GM21737 (cell line): ENCODE measurements around the gene GPR162.

Source experiments
- ATAC-seq: cut with Tn5 transposase; IDR thresholded peaks from one replicate; pipeline ENCODE4 v1.9.1; 2021; ENCODE audit warnings: mild to moderate bottlenecking, moderate library complexity; ENCODE audit not compliant: unreplicated experiment

Gene GPR162

DNA sequence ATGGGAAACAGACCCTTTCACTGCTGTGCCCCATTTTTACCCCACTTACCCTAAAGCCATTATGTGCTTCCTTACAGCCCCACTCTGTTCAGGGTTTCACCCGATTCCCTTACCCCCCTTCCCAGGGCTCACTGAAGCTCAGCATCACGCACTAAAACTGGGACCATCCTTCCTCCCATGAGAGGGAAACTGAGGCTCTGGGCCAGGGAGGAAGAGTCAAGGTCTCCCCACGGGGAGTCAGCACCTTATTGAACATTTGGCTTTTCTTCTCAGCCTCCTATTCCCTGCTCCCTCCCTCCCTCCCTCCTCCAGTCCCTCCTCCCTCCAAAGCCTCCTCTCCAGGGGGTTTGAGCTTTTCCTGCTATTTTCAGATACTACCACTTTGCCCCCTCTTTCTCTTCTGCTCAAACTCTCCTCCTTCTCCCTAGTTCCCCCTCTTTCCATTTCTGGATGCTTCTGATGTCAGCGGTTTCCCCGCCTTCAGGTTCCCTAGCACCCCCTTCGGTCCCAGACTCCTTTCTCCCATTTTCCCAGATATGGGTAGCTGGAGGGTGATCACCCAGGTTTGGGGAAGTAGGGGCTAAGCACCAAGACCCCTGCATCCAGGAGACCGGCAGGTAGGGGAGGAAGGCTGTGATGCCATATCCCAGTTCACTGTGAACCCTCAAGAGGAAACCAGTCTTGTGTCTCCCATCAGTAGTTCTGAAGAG is 960 bp downstream of the GPR162 start:
- no peak for ATAC-seq

DNA sequence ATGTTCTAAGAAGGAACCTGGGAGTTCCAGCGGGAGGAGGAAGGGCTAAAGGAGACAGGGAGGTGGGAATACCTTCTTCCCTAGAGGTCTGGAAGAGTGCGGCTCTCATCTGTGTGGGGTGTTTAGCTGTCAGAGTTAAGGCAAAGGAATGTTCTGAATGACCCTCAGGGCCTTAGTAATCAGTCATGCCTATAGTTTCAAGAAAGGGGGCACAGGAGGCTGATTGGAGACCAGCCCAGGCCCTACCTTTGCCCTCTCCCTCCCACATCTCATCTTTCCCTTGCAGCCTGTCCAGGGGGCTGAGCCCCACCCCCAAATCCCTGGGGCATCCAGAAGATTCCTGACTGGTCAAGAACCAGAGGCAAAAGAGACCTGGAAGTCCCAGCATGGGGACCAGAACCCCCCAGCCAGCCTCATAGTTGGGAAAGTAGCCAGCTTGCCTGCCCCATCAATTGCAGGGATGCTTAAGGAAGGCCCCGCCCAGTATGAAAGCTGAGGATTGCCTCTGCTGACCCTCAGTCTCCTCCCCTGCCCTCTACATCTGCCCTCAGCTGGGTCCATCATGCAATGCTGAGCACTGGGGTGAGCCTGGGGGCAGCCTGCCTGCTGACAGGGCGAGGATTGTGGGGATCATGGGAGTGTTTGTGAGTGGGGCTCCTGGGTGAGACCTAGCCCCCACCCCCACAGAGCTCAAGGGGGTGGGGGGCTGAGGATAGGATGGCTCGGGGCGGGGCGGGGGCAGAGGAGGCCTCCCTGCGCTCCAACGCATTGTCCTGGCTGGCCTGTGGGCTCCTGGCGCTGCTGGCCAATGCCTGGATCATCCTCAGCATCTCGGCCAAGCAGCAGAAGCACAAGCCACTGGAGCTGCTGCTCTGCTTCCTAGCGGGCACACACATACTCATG is 1.8 kb downstream of the GPR162 start:
- no peak for ATAC-seq

DNA sequence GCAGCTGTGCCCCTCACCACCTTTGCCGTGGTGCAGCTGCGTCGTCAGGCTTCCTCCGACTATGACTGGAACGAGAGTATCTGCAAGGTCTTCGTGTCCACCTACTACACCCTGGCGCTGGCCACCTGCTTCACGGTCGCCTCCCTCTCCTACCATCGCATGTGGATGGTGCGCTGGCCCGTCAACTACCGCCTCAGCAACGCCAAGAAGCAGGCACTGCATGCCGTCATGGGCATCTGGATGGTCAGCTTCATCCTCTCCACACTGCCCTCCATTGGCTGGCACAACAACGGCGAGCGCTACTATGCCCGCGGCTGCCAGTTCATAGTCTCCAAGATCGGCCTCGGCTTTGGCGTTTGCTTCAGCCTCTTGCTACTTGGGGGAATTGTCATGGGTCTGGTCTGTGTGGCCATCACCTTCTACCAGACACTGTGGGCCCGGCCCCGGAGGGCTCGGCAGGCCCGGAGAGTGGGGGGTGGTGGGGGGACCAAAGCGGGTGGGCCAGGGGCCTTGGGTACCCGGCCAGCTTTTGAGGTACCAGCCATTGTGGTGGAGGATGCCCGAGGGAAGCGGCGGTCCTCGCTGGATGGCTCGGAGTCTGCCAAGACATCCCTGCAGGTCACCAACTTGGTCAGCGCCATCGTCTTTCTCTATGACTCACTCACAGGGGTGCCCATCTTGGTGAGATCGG is 2.6 kb downstream of the GPR162 start:
- ATAC-seq, result no peak

DNA sequence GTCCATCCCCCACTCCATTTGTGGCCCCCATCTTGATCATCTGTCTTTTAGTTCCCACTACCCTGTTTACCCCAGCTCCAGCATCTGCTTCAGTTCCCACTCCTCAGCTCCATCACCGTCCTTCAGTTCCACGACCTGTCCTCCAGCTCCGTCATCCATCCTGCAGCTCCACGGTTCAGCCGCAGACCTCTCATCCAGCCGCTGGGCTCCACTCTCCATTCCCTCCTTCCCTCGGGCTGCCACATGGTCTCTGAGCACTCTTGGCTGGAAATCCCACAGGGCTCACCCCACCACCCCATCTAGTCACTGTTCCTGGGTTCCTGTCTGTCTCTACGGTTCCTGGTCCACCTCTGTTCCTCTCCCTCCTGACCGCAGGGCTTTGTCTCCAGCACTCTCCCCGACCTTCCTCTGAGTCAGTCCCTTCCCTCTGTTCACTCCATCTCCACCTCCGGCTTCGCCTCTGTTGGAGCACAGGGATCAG is 3.3 kb downstream of the GPR162 start:
- ATAC-seq, result no peak

DNA sequence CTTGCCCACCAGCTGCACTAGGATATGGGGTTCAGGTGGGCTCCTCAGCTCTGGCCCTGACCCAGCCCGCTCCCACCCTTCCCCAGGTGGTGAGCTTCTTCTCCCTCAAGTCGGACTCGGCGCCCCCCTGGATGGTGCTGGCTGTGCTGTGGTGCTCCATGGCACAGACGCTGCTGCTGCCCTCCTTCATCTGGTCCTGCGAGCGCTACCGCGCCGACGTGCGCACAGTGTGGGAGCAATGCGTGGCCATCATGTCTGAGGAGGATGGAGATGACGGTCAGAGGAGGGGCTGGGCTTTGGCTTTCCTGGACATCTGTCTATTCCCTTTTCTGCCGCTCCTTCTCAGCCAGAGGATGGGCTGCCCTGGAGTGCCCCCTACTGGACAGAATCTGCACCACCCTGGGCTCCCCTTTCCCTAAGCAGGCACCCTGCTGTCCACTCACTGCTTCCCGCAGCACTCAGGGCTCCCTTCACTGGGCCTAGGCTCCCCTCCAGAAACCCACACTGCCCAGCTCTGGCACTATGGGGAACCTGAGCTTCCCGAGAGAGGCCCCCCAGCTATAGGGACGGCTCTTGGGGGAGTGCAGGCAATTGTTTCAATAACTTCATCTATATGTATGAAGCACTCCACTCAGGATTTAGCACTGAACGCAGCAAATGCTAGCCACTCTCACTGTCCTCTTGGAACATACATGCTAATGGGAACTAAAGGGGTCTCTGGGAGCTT is 3.9 kb downstream of the GPR162 start:
- ATAC-seq, result no peak

DNA sequence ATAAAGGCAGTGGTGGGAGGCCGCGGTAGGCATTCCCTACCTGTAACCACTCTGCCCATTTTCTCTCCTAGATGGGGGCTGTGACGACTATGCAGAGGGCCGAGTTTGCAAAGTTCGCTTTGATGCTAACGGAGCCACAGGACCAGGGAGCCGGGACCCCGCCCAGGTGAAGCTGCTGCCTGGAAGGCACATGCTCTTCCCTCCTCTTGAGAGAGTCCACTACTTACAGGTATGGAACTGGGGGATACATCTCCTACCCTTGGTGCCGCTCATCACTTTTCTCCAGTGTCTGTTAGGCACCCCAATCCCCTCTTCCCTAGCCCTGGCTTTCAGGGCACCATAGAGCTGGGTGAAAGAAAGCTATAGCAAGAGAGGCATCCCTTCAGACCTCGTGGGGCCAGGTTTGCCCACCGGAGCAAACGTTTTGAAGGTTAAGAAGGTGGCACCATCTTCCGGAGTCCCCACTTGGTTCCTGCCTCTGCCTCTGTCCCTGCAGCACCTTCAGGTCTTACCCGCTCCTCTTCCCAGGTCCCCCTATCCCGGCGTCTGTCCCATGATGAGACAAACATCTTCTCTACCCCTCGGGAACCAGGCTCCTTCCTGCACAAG is 4.6 kb downstream of the GPR162 start:
- ATAC-seq, result no peak

DNA sequence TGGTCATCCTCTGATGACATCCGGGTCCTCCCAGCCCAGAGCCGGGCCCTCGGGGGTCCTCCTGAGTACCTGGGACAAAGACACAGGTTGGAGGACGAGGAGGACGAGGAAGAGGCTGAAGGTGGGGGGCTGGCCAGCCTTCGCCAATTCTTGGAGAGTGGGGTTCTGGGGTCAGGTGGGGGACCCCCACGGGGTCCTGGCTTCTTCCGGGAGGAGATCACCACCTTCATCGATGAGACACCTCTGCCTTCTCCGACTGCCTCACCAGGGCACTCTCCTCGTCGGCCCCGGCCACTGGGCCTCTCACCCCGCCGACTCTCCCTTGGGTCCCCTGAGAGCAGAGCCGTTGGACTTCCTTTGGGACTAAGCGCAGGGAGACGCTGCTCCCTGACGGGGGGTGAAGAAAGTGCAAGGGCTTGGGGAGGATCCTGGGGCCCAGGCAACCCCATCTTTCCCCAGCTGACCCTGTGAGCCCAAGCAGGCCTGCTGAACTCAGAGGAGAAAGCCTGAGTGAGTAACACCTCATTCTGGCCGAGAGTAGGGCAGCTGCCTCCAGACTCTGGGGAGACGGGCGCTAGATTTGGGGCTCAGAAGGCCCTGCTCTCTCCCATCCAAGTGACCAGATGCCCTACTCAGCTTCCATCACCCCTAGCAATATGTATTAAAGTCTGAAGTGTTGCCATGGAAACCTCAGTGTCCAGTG is 5.3 kb downstream of the GPR162 start:
- no peak for ATAC-seq

DNA sequence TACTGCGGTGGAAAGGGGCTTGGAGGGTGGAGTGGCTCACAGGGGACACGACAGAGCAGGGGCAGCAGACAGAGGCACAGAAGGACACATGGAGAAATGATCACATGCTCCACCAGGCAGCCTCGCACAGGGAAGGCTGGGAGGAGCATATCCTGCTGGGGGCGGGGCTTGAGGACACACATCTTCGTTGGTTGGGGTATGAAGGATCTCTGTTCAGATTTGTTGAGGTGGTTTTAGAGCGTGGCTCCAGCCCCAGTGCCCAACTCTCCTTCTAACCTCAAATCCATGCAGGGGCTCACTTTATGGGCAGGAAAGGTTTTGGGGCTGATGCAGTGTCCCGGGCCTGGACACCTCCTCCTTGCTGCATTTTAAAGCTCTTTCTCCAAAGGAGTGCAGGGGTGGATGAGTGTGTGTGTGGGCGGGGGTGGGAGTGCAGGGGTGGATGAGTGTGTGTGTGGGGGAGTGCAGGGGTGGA is 5.9 kb downstream of the GPR162 start:
- no peak for ATAC-seq

DNA sequence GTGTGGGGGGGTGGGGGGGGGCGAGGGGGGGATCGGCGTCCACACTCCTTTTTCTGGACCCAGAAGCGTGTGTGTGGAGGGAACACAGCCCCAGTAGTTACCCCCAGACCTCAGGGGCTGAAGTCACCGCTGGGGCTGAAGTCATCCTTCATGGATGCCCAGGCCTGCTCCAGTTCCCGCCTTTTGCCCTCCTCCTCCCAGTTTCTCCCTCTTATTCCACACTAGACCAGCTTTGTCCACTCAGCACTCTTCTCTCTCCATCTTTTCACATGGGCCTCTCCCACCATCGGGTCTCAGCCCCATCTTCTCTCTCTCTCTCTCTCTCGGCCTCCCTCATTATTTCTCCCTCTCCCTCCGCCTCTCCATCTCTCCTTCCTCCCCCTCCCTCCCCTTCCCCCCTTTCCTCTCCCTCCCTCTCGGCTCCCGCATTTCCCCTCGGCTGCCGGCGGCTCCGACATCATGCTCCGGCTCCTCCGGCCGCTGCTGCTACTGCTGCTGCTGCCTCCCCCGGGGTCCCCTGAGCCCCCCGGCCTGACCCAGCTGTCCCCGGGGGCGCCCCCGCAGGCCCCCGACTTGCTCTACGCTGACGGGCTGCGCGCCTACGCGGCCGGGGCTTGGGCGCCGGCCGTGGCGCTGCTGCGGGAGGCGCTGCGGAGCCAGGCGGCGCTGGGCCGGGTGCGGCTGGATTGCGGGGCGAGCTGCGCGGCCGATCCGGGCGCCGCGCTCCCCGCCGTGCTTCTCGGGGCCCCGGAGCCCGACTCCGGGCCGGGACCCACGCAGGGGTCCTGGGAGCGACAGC is 6.6 kb downstream of the GPR162 start, which contains the start of gene P3H3:
TSS of gene P3H3 (plus strand) at position 426 of the 799 bp plus-strand sequence. CDS start at position 460, 34 bp downstream.
- ATAC-seq, result no peak

DNA sequence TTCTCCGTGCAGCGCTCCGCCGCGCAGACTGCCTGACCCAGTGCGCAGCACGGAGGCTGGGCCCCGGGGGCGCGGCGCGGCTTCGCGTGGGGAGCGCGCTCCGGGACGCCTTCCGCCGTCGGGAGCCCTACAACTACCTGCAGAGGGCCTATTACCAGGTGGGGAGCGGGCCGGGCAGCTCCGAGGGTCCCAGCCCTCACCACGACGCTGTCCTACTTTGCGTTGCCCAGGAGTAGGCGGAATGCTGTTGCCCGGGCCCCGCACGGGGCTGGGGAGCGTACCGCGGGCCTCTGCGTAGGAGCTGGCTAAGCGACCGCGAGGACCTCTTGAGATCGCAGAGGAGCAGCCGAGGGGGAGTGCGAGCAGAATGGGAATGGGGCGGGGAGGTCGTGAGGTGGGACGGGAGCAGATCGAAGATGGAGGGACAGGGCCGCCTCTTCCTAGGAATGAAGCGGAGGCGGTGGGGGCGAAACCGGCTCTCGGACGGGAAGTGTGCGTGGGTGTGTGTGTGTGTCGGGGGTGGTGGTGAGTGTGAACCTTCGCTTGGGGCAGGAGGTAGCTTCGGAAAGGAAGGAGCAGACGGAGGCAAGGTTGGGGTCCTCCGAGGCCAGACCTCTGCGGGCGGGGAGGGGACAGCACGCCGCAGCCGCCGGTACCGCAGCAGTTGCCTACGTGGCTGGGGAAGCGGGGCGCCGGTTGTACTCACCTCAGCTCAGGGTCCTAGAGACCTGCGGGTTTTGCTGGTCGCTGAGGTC is 7.3 kb downstream of the GPR162 start:
- no peak for ATAC-seq

DNA sequence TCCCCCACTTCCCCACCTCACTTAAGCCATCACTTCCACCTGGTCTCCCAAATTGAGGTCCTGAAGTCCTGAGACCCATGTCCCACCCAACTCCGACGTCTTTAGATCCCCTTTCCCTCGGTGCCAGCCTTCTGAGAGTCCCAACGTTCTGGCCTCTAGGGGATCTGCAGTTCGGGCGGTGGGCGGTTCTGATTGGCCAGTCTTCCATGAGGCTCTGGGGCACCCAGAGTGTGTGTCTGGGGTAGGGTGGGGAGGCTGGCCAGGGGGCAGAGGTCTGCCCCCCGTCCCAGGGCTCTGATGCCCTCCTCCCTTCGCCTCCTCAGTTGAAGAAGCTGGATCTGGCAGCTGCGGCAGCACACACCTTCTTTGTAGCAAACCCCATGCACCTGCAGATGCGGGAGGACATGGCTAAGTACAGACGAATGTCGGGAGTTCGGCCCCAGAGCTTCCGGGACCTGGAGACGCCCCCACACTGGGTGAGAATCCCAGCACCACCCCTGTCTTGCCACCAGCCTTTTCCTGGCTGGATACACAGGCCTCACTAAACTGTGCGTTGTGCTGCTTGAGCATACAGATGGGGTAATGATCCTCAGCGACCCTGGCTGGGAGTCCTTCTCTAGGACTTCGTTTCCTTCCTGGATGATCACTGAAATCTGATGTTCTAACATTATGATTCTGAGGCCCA is 8.1 kb downstream of the GPR162 start:
- ATAC-seq, result no peak

DNA sequence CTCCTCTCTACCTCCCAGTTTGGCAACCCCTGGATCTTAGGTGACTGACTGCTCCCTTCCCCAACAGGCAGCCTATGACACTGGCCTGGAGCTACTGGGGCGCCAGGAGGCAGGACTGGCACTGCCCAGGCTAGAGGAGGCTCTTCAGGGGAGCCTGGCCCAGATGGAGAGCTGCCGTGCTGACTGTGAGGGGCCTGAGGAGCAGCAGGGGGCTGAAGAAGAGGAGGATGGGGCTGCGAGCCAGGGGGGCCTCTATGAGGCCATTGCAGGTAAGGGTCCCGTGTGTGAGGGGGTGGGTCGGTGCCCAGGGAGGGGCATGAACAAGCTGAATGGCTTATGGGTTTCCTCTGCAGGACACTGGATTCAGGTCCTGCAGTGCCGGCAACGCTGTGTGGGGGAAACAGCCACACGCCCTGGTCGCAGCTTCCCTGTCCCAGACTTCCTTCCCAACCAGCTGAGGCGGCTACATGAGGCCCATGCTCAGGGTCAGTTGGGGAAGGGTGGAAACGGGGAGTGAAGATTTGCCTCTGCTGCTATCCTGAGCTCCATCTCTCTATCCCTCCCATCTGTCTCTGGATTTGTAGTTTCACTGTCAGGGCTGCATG is 8.8 kb downstream of the GPR162 start:
- ATAC-seq, result no peak

DNA sequence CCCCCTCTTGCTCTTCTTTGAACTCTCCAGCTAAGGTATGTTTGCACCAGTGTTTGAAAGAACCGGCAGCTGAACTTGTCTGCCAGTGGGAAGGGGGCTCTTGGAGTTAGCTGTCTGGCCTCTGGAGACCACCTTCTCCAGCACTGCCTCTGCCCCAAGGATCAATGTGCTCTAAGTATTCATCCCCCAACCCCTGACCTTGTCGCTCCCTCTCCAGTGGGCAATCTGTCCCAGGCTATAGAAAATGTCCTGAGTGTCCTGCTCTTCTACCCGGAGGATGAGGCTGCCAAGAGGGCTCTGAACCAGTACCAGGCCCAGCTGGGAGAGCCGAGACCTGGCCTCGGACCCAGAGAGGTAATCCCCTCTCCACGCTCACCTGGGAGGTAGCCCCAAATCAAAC is 9.4 kb downstream of the GPR162 start:
- ATAC-seq, result no peak

DNA sequence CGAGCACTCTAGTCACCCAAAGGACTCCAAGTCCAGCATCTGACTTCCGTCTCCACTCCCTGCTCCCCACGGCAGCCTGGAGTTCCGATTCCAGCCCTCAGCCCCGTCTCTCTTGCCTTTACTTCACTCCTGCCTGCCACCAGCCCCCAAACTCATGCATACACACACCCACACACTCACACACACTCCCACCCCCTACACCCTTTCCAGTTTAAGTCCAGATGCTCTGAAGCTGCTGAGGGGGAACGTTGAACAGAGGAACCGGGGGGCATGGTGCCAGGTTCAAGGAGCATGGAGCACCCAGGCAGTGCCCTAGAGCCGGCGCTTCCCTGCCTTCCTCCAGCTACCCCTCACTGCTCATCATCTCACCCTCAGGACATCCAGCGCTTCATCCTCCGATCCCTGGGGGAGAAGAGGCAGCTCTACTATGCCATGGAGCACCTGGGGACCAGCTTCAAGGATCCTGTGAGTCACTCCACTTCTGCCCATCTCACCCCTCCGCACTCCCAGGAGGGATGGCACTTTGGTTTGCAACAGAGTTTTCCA is 9.9 kb downstream of the GPR162 start:
- ATAC-seq, result no peak

DNA sequence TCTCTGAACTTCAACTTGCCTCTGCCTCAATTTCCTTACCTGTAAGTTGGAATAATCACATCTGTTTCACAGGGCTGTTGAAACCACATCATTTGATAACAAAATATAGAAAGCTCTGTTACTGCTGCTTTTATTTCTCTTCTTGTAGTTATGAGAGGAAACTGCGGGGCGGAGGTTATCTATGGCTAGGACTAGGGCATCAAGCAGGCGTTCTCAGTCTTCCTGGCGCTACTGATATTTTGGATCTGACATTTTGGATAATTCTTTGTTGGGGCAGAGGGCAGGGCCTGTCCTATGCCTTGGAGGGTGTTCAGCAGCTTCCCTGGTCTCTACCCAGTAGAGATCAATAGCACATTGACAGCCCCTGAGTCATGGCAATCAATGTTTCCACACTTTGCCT is 10.5 kb downstream of the GPR162 start:
- ATAC-seq, result no peak

DNA sequence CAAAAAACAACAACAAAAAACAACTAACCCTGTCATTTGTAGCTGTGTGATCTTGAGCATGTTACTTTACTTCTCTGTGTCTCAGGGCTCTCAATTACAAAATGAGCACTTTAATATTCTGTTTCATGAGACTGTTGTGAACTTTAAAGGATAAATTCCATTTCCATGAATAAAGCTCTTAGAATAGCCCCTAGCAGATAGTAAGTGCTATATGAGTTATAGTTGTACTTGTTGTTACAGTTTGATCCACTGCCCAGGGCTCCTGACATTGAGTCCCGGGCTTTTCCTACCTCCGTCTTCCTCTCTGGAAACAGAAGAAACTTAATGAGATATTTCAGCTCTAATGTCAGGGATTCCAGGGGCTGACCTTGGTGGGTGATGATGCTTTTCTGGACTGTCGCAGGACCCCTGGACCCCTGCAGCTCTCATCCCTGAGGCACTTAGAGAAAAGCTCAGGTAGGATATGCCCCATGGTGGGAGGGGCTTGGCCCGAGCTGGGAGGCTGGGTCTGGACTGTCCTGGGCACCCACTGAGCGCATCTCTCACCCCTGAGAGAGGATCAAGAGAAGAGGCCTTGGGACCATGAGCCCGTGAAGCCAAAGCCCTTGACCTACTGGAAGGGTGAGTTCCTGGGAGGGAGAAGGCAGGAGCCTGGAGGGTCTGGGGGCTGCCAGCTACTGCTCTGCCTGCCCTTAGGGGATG is 11.7 kb downstream of the GPR162 start:
- no peak for ATAC-seq
